ENCODE results near the gene RER1.

Gene RER1

DNA sequence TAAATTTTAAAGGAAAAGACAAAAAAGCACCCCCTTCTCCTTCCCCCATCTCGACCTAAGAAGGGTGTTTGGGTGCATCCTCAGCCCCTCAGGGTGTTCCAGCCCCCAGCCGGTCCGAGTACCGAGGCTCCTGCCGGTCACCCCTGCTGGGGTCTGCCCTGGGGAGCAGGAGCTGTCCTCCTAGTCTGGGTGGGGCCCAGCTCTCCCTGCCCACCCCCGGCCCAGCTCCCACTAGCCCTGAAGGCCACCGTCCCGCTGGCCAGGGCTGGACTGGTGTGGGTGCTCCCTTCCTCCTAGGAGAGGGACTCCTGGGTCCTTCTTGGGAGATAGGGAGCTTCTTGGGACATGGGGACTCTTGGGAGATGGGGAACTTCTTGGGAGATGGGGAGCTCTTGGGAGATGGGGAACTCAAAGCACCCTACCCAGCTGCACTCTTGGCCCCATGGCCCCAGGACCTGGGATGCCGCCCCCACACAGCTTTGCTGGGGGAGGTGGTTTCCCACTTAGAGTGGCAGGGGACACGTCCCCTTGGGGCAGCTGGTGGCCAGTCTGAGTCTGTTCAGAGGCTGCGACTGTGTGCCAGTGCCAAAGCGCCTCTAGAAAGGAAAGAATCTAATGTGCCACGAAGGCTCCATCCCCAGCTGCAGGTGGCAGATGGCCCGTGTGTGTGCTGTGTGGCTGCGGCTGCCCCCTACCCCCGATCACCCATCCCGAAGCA, 44.8 kb upstream of the RER1 start:
- no peak for DNase-seq
- H3K27me3 ChIP-seq (replicated peaks; ENCODE audit: insufficient read depth, low read length), result peaks cover 94% of the 10 kb centered on the region
- H3K79me2 ChIP-seq (ENCODE audit: low read length), result no peaks in the 10 kb centered on the region

DNA sequence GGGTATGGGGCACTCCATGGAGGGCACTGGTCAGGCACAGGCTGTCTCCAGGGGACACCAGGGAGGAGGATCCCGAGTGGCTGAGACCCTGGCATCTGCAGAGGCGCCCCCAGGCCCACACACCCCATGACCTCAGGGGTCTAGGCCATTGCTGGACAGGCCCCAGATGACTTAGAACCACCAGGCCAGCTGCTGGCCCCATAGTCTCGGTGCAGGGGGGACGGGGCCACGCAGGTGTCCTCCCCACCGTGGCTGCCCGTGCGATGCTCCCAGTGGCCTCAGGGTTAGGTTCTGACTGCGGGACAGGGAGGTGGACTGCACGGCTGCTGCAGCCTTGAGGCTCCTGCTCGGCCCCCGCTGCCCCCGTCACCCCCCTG, 44.2 kb upstream of the RER1 start:
- Histone ChIP-seq H3K9me3 (replicated peaks; ENCODE audit: insufficient read depth, low read length) (no peaks in the 10 kb centered on the region), H3K4me1 (ENCODE audit: low read length) (no peaks in the 10 kb centered on the region), H3F3A (ENCODE audit: insufficient read depth, low read length) (no peaks in the 10 kb centered on the region), H3K36me3 (replicated peaks; ENCODE audit: insufficient read depth, low read length) (no peaks in the 10 kb centered on the region), H3K27me3 (replicated peaks; ENCODE audit: insufficient read depth, low read length) (peaks cover 94% of the 10 kb centered on the region), H2AFZ (ENCODE audit: low read length) (no peak overlapping the region), H3K9ac (ENCODE audit: low read length) (no peak overlapping the region), H3K79me2 (ENCODE audit: low read length) (no peaks in the 10 kb centered on the region), H3K4me2 (ENCODE audit: low read depth, low read length) (no peak overlapping the region), H3K27ac (ENCODE audit: low read length) (no peak overlapping the region), H4K20me1 (ENCODE audit: insufficient read depth, low read length) (no peaks in the 10 kb centered on the region), H3K4me3 (ENCODE audit: low read length) (no peak overlapping the region), H3K9me2 (replicated peaks; ENCODE audit: insufficient read depth, low read length) (no peaks in the 10 kb centered on the region)
- no peak for DNase-seq
- TF ChIP-seq EZH2phosphoT487 (IDR thresholded peaks at IDR 0.05; ENCODE audit: low read length), result no peak
- TF ChIP-seq, protein P1, sequence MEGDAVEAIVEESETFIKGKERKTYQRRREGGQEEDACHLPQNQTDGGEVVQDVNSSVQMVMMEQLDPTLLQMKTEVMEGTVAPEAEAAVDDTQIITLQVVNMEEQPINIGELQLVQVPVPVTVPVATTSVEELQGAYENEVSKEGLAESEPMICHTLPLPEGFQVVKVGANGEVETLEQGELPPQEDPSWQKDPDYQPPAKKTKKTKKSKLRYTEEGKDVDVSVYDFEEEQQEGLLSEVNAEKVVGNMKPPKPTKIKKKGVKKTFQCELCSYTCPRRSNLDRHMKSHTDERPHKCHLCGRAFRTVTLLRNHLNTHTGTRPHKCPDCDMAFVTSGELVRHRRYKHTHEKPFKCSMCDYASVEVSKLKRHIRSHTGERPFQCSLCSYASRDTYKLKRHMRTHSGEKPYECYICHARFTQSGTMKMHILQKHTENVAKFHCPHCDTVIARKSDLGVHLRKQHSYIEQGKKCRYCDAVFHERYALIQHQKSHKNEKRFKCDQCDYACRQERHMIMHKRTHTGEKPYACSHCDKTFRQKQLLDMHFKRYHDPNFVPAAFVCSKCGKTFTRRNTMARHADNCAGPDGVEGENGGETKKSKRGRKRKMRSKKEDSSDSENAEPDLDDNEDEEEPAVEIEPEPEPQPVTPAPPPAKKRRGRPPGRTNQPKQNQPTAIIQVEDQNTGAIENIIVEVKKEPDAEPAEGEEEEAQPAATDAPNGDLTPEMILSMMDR (IDR thresholded peaks at IDR 0.05; ENCODE audit: low read length), result no peak
- TF ChIP-seq EZH2 (optimal IDR thresholded peaks at IDR 0.05; ENCODE audit: low read depth, low read length), result no peak

More for the DNA sequence above, 44.8 kb upstream of the RER1 start:
- no peaks in the 10 kb centered on the region for H4K20me1 ChIP-seq (ENCODE audit: insufficient read depth, low read length)
- H2AFZ ChIP-seq (ENCODE audit: low read length), result no peak overlapping the region
- no peaks in the 10 kb centered on the region for H3K9me2 ChIP-seq (replicated peaks; ENCODE audit: insufficient read depth, low read length)
- H3K9me3 ChIP-seq (replicated peaks; ENCODE audit: insufficient read depth, low read length), result no peaks in the 10 kb centered on the region
- H3K27ac ChIP-seq (ENCODE audit: low read length), result no peak overlapping the region
- no peak overlapping the region for H3K4me3 ChIP-seq (ENCODE audit: low read length)
- H3K36me3 ChIP-seq (replicated peaks; ENCODE audit: insufficient read depth, low read length), result no peaks in the 10 kb centered on the region
- TF ChIP-seq EZH2 (optimal IDR thresholded peaks at IDR 0.05; ENCODE audit: low read depth, low read length), result no peak
- TF ChIP-seq, protein P1 (IDR thresholded peaks at IDR 0.05; ENCODE audit: low read length), result no peak
- TF ChIP-seq EZH2phosphoT487 (IDR thresholded peaks at IDR 0.05; ENCODE audit: low read length), result no peak
- no peaks in the 10 kb centered on the region for H3F3A ChIP-seq (ENCODE audit: insufficient read depth, low read length)
- H3K9ac ChIP-seq (ENCODE audit: low read length), result no peak overlapping the region
- H3K4me1 ChIP-seq (ENCODE audit: low read length), result no peaks in the 10 kb centered on the region
- H3K4me2 ChIP-seq (ENCODE audit: low read depth, low read length), result no peak overlapping the region

DNA sequence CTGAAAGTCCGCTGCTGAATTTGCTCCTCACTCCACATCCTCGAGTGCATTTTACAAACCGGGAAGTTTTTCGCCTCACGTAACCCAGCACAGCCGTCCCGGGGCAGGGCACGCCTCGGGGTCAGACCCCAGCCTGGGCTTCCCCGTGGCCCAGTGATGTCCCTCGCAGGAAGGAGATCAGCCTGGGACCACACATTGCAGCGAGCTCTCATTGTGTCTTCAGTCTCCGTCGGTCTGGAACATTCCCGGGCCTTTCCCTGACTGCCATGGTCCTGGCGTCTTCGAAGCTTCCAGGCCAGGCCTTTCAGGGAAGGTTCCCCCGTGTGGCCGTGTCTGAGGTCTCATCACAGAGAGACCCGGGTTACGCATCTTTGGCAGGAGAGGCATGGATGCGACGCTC, 43.7 kb upstream of the RER1 start:
- H3K27ac ChIP-seq (ENCODE audit: low read length), result no peak overlapping the region
- H3K9me2 ChIP-seq (replicated peaks; ENCODE audit: insufficient read depth, low read length), result no peaks in the 10 kb centered on the region
- no peaks in the 10 kb centered on the region for H3K9me3 ChIP-seq (replicated peaks; ENCODE audit: insufficient read depth, low read length)
- DNase-seq, result no peak
- no peak overlapping the region for H2AFZ ChIP-seq (ENCODE audit: low read length)
- TF ChIP-seq, protein P1 (IDR thresholded peaks at IDR 0.05; ENCODE audit: low read length), result no peak
- TF ChIP-seq EZH2phosphoT487 (IDR thresholded peaks at IDR 0.05; ENCODE audit: low read length) (no peak), EZH2 (optimal IDR thresholded peaks at IDR 0.05; ENCODE audit: low read depth, low read length) (no peak)
- no peaks in the 10 kb centered on the region for H4K20me1 ChIP-seq (ENCODE audit: insufficient read depth, low read length)
- no peaks in the 10 kb centered on the region for H3K4me1 ChIP-seq (ENCODE audit: low read length)
- no peaks in the 10 kb centered on the region for H3F3A ChIP-seq (ENCODE audit: insufficient read depth, low read length)
- H3K9ac ChIP-seq (ENCODE audit: low read length), result no peak overlapping the region
- no peak overlapping the region for H3K4me2 ChIP-seq (ENCODE audit: low read depth, low read length)
- H3K4me3 ChIP-seq (ENCODE audit: low read length), result no peak overlapping the region
- H3K79me2 ChIP-seq (ENCODE audit: low read length), result no peaks in the 10 kb centered on the region
- no peaks in the 10 kb centered on the region for H3K36me3 ChIP-seq (replicated peaks; ENCODE audit: insufficient read depth, low read length)
- H3K27me3 ChIP-seq (replicated peaks; ENCODE audit: insufficient read depth, low read length), result peaks cover 96% of the 10 kb centered on the region
